HG02852 (cell line): ENCODE results near the gene SLC9B1.
A peak's percentile ranks its signal among the peaks of the same experiment; 100 is the strongest.
"Not testable (repeated sequence)": the region's sequence is repeated elsewhere in the genome, so short reads cannot be mapped to it uniquely, and the experiment has no call there.

Experiments
- ATAC-seq: cut with Tn5 transposase; IDR thresholded peaks from one replicate; pipeline ENCODE4 v1.9.1; 2021; ENCODE audit warnings: mild to moderate bottlenecking, moderate library complexity; ENCODE audit not compliant: unreplicated experiment

The SLC9B1 gene

DNA sequence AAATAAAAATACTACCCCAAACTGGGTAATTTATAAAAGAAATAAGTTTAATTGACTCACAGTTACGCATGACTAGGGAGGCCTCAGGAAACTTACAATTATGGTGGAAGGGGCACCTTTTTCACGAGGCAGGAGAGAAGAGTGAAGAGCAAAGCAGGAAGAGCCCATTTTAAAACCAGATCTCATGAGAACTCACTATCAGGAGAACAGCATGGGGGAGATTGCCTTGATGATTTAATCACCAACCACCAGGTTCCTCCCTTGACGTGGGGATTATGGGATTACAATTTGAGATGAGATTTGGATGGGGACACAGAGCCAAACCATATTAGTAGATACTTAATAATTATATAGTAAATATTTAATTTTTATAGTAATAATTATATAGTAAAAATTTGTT is 140.6 kb downstream of the SLC9B1 start:
- ATAC-seq = no peak

GRCh38 chr4:102878349-102878748 is 141.2 kb downstream of the SLC9B1 start:
- ATAC-seq = not testable (repeated sequence)

DNA sequence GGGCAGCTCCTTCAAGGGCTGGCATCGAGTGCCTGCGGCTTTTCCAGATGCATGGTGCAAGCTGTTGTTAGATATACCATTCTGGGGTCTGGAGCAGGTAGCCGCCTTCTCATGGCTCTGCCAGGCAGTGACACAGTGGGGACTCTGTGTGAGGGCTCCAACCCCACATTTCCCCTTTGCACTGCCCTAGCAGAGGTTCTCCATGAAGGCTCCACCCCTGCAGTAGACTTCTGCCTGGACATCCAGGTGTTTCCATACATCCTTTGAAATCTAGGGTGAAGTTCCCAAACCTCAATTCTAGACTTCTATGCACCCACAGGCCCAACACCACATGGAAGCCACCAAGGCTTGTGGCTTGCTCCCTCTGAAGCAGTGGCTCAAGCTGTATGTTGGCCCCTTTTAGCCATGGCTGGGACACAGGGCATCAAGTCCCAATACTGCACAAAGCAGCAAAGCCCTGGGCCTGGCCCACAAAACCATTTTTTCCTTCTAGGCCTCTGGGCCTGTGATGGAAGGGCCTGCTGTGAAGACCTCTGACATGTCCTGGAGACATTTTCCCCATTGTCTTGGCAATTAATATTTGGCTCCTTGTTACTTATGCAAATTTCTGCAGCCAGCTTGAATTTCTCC is 141.9 kb downstream of the SLC9B1 start:
- ATAC-seq = not testable (repeated sequence)

DNA sequence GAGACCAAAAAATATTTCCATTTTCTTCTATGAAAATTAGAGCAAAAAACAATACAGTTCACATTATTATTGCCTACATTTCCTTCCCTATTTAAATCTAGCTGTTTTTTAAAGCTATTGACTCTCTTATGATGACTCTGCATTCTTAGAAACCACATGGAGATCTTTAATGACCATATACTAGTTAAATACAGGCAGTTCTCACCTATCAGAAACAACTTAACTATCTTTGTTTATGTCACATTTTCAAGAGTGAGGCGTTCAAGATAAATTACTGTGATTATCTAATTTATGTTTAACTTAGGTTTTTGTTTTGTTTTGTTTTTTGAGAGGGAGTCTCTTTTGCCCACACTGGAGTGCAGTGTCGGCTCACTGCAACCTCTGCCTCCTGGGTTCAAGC is 147.7 kb downstream of the SLC9B1 start:
- ATAC-seq = no peak

DNA sequence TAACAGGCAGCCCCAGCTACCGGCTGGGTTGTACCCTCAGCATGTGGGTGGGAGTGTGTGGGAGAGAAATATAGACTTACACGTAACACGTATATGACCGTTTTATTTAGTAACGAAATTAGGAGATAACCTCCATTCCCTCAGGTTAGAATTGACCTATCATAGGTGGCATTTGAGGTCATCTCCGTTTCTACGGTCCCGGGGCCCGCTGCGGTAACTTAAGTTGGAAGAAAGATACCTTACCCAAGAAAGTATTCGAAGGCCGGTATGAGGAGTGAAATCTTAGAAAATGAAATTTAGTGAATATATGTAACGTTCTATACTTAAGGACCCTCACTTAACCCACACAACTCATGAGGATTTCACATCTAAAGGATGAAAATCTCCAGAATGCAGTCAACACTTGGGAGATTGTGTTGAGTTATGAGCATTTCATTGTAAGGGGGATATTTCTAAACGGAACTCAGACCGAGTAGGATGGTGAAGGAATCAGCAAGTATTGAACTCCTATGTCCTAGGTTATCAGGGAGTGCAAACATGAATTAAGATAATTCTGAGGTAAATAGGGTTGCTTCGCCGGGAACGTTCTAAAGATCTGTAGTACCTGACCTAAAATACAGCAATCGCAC is 149.8 kb downstream of the SLC9B1 start:
- peak; percentile 36 for ATAC-seq

DNA sequence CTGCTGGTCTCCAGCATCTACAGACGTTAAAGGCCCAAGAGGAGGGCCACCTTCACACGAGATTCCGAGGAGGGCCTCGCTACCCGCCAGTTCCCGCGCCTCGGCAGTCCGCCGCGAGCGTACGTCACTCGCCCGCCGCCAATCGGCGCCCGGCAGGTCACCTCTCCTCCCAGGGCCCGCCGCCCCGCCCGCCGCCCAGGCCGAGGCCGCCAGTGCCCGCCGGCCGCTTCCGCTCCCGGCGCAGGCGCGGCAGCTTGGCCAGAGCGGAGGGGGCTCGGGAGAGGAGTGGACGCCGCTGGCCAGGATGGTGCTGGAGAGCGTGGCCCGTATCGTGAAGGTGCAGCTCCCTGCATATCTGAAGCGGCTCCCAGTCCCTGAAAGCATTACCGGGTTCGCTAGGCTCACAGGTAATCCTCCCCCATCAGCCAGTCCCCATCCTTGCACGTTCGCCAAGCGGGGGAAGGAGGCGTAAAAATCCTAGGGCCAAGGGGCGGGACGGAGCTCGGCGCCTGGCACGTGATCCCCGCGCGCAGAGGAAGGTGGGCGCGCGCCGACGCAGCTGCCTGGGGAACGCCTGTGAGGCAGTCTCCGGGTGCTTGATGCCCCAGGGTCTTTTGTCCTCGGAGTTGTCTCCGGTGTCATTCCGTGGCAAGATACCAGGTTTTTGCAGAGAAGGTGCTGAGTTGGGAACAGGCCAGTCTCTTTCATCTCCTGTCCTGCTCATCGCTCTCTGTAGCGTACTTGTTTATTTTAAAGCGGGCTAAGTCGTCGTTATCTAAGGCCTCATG is 150.5 kb downstream of the SLC9B1 start, which contains the start of gene CISD2:
CISD2 (plus strand) TSS at position 212 of the 788 bp plus-strand sequence; CDS start at position 305, 93 bp downstream.
- ATAC-seq = peak; percentile 82

DNA sequence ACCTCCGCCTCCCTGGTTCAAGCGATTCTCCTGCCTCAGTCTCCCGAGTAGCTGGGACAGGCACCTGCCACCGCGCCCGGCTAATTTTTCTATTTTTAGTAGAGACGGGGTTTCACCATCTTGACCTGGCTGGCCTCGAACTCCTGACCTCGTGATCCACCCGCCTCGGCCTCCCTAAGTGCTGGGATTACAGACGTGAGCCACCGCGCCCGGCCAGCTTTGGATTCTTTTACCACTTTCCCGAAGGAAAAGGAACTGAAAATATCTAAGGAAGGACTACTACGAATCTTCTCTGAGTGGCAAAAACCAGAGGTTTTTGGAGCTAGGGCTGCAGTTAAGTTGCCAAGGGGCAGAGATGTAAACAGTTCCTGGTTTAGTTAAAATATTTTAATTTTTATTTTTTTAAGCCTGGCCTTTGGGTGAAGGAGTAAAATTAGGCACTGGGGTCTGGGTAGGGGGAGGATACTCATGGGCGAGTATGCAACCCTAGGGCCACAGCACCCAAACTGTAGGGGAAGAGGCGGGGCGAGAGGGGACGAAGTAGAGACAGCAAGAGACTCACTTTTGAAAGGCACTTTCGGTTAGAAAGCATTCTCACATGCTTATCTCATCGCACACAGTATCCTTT is 151.2 kb downstream of the SLC9B1 start:
- ATAC-seq = peak; percentile 55

DNA sequence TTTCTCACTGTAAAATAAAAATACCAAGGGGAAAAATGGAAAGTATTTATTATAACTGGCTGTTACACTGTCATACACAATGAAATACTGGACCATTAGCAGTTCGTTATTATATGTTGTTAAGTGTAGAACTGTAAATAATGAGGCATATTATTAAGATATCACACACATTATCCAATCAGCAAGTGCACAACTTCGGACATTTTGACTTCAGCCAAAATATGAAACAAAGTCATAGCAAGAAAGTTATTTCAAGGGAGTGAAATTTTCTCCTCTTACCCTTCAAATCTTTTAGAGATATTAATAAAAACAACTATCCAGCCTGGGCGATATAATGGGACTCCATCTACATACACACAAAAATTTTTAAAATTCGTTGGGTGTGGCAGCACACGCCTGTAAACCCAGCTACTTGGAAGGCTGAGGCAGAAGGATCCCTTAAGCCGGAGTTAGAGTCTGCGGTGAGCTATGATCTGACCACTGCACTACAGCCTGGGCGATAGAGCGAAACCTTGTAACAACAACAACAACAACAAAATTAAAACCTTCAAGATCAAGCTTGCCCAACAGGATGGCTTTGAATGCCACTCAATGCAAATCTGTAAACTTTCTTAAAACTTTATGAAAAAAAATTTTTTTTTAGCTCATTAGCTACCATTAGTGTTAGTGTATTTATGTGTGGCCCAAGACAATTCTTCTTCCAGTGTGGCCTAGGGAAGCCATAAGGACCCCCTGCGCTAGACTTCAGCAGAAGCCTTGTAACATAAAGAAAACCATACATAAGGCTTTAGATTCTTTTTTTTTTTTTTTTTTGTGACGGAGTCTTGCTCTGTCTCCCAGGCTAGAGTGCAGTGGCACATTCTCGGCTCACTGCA is 152.0 kb downstream of the SLC9B1 start:
- ATAC-seq = no peak

GRCh38 chr4:102865327-102865726 is 154.2 kb downstream of the SLC9B1 start:
- ATAC-seq = not testable (repeated sequence)

GRCh38 chr4:102862747-102863146 is 156.8 kb downstream of the SLC9B1 start:
- no peak for ATAC-seq

DNA sequence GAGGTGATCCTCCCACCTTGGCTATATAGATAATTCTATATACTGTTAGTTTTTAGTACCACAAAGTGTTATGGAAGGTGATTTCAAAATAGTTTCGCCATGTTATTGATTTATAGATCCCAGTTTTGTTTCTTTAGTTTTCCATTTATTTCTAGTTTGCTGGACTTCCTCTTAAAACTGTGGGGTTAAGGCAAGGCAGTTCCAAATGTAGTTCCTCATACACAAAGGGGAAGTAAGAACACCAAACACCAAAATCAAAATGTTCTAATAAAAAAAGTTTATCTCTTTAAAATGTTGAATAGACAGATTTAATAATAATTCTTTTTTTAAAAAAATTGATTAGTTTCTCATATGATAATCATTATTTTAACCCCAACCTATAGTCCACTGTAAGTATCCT is 157.5 kb downstream of the SLC9B1 start:
- ATAC-seq = no peak

GRCh38 chr4:102860611-102861324 is 158.7 kb downstream of the SLC9B1 start:
- no peak for ATAC-seq

DNA sequence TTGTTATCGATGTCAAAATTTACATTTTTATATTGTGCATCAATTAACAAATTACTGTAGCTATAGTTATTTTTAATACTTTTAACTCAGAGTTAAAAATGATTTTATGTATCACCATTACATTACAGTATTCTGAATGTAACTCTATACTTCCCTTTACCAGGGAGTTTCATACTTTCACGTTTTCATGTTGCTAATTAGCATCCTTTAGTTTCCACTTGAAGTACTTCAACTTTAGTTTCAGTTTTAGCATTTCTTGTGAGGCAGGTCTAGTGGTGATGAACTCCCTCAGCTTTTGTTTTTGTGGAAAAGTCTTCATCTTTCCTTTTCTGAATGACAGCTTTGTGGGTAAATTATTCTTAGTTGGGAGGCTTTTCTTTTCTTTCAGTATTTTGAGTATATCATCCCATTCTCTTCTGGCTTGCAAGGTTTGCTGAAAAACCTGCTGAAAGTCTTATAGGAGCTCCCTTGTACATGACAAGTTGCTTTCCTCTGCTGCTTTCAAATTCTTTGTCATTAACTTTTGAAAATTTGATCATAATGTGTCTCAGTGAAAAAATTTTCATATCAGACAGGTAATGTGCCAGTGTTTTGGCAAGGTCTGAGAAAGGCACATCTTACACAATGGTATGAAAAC is 160.6 kb downstream of the SLC9B1 start:
- ATAC-seq = no peak
